GM23248 (cell line): ENCODE results near the gene EMSY.

ENCODE experiments used
- EZH2 ChIP-seq: fragments of 200-600 bp; sonication (generic); IDR thresholded peaks from 2 replicates; pipeline ENCODE4 v1.6.1; 2018; ENCODE audit warnings: antibody characterized with exemption, mild to moderate bottlenecking; ENCODE audit not compliant: insufficient read depth, poor library complexity, severe bottlenecking
- EZH2phosphoT487 ChIP-seq: fragments of 200-600 bp; sonication (generic); IDR thresholded peaks from 2 replicates; pipeline ENCODE4 v1.6.1; 2018; ENCODE audit warnings: antibody characterized with exemption, moderate library complexity, mild to moderate bottlenecking, low read depth; ENCODE audit not compliant: insufficient read depth

DNA sequence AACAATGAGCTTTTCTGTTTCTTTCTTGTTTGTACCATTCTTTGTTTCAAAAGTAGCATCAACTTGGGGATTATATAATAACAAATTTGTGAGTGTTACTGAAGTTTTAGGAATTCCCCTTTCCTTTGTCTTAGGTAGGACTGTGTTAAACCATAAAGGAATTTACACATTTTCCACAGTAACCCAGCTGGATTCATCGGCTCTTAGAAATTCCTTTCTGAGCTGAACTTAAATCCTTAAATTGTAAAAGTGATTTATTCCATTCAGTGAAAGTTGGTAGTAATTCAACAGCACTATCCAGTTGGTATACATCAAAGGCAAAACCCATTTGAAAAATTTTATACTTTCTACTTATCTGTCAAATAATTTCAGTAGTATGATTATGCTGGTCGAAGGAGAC is 11.8 kb downstream of the EMSY start:
- no peak for TF ChIP-seq EZH2phosphoT487
- TF ChIP-seq EZH2: no peak
